ENCODE data around the gene ATF6.
"Not testable (repeated sequence)": the region's sequence is repeated elsewhere in the genome, so short reads cannot be mapped to it uniquely, and the experiment has no call there.

ATF6 gene

GRCh38 chr1:161766102-161766981 is at the start of gene ATF6:
Gene ATF6 (plus strand): TSS chr1:161766320. CDS start chr1:161766361, 41 bp downstream.
- DNase-seq = peak; percentile 91

GRCh38 chr1:161718559-161719324 is 47.4 kb upstream of the ATF6 start:
- DNase-seq = no peak

- no peak for DNase-seq
These were observed 46.9 kb upstream of the ATF6 start for GRCh38 chr1:161719325-161719611.

GRCh38 chr1:161720422-161720821 is 45.7 kb upstream of the ATF6 start:
- no peak for DNase-seq

- DNase-seq = no peak
These were observed 45.0 kb upstream of the ATF6 start, which contains the start of gene FCRLB for GRCh38 chr1:161720956-161721737. Gene FCRLB (plus strand): TSS chr1:161721544. CDS start chr1:161722673, 1,129 bp downstream.

GRCh38 chr1:161721738-161722343 is 44.3 kb upstream of the ATF6 start:
- DNase-seq = no peak

- DNase-seq = no peak
These were observed 43.7 kb upstream of the ATF6 start for GRCh38 chr1:161722406-161722805.

- no peak for DNase-seq
These were observed 42.5 kb upstream of the ATF6 start for GRCh38 chr1:161723459-161724141.

GRCh38 chr1:161725258-161725907 is 40.7 kb upstream of the ATF6 start:
- DNase-seq = not testable (repeated sequence)

- peak; percentile 81 for DNase-seq
These were observed 40.1 kb upstream of the ATF6 start for GRCh38 chr1:161725908-161726472.

- DNase-seq = peak; percentile 82
These were observed 39.5 kb upstream of the ATF6 start for GRCh38 chr1:161726473-161727255.

GRCh38 chr1:161727256-161727924 is 38.7 kb upstream of the ATF6 start:
- DNase-seq = peak; percentile 71

- no peak for DNase-seq
These were observed 37.5 kb upstream of the ATF6 start for GRCh38 chr1:161728376-161729226.

GRCh38 chr1:161730050-161730564 is 36.0 kb upstream of the ATF6 start:
- DNase-seq = peak; percentile 71

GRCh38 chr1:161731241-161731640 is 34.9 kb upstream of the ATF6 start:
- DNase-seq = no peak

- DNase-seq = no peak
These were observed 34.0 kb upstream of the ATF6 start for GRCh38 chr1:161731981-161732718.

- DNase-seq = no peak
These were observed 32.6 kb upstream of the ATF6 start for GRCh38 chr1:161733526-161733925.

- no peak for DNase-seq
These were observed 30.3 kb upstream of the ATF6 start for GRCh38 chr1:161735837-161736236.

Measured in activated CD8-positive, alpha-beta memory T cell treated with anti-CD3 and anti-CD28 coated beads for 24 hours (primary cell).